Activated CD4-positive, CD25-positive, alpha-beta regulatory T cell treated with anti-CD3 and anti-CD28 coated beads, Interleukin-2, amount 50 U/mL, for 16 hours (primary cell): ENCODE results near the gene SDHAF2.
"Not testable (repeated sequence)": the region's sequence is repeated elsewhere in the genome, so short reads cannot be mapped to it uniquely, and the experiment has no call there.

Experiments
- DNase-seq: peaks from one replicate; pipeline ENCODE4 v3.0.0-alpha.2; 2020; ENCODE audit warnings: low read depth, low spot score

Gene SDHAF2

DNA sequence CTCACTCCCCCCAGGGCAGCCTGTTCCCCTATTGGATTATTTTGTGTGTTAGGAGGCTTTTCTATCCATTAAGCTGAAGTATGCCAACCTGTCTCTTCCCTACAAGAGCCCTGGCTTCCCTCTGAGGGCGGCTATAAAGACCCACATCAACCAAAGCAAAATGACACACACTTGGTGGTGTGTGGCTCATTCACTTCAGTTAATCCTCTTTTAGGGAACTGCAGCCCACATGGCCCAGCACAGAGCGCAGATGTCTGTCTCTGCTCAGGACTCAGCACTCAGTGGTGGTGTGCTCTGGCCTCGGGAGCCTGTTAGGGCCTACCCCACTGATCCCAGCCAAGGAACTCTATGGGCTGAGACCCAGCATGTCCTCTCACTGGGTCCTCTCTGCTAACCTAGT is 46.4 kb downstream of the SDHAF2 start:
- DNase-seq = no peak

GRCh38 chr11:61477126-61477525 is 47.2 kb downstream of the SDHAF2 start:
- DNase-seq = no peak

DNA sequence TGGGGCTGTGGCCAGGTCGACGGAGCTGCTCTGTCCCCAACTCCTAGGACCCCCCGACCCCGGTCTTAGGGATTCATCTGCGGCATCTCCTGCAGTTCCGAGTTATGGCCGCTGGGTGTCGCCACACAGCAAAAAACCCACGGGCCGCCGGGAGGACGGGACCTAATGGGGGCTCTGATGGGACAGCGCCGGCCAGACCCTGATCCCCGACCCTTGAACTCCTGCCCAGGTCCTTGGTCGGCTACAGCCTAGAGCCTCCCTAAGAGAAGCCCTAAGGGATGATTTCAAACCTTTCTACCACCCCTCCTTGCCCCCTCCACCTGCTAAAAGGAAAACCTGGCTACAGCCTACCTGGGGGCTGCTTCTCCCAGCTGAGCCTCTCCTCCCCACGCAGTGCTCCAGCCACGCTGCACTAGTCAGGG is 47.8 kb downstream of the SDHAF2 start:
- peak; percentile 34 for DNase-seq

- DNase-seq = not testable (repeated sequence)
Observed at GRCh38 chr11:61479360-61480058, 49.6 kb downstream of the SDHAF2 start.

- DNase-seq = no peak
Observed at GRCh38 chr11:61480261-61480993, 50.5 kb downstream of the SDHAF2 start.

DNA sequence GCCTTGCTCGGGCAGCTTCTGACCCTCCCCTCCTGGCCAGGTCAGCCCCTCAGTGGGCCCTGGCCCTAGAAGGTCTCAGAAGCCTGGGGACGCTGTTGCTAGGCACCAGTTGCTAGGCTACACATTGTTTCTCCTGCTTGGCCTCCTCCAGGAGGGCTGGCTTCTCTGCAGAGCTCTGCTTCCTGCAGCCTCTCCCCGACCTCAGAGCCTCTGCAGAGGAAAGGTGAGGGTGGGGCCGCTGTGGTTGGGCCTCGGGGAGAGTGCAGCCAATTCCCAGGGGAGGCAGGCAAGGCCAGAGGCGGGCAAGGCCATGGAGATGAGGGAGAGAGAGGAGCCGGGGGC is 51.0 kb downstream of the SDHAF2 start:
- no peak for DNase-seq

DNA sequence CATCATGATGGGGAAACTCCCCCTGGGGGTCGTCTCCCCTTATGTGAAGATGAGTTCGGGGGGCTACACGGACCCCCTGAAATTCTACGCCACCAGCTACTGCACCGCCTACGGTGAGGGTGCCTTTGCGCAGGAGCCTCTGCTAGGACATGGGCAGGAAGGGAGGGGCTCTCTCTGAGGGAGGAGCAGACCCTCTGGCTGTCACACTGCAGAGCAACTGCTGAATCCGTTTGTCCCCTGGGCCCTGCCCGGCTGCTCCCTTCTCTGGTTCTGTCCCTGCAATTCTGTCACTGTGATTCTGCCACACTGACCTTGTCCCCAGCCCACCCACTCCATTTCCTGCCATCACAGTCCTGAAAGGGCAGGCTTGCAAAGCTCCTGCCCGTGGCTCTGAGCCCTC is 51.9 kb downstream of the SDHAF2 start:
- DNase-seq = no peak

DNA sequence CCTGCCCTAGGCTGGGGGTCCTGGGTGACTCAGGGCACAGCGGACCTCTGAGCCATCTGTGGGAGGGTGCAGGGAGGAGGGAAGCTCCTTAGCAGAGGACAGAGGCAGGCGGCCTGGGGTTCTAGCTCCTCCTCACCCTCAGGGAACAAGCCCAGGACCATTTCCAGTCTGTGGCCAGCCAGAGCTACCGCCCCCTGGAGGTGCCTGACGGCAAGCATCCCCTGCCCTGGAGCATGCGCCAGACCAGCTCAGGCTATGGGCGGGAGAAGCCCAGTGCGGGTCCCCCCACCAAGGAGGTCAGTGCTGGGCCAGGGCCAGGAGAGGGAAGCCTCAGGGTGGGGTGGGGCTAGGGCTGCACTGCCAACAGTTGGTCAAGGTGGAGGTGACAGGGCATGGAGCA is 52.6 kb downstream of the SDHAF2 start:
- no peak for DNase-seq

DNA sequence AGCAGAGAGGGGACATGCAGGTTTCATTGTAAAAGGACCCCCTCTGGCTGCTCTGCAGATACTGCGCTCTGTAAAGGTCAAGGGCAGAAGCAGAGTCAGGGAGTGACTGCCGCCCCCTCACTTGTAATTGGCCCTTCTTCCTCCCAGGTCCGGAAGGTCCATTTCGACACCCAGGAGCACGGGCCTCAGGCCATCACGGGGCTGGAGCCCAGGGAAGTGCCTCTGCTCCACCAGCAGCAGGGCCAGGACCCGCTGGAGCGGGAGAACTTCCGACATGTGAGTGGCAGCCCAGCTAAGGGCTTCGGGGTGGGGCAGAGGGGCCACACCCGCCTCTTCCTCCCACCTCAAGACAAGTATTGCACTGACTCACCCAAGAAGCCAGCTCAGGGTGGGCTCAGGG is 54.6 kb downstream of the SDHAF2 start:
- no peak for DNase-seq

GRCh38 chr11:61485080-61485479 is 55.2 kb downstream of the SDHAF2 start:
- DNase-seq = no peak

DNA sequence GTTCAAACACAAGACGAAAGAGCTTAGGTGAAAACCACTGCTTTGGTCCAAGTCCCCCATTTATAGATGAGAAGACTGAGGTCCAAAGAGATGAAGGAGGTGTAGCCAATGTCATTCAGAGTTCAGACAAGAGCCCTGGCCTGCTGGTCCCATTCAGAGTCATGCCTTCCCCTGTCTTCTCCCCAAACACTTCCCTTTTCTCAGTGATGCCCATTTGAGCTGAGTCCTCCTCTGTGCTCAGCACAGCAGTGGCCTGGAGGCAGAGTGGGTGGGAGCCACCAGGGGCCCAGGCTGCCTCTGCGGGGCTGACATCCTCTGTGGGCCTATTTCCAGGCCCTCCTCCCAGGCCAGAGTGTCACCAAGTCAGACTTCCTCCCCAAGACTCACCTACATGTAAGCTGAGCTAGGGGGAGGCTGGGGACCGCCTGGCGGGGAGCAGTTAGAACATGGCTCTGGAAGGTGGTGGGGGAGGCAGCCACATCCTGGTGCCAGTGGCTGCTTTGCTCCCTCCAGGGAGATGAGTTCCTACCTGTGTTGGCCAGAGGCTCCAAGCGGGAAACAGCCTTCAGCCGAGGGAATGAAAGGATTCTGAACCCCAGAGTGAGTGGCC is 56.2 kb downstream of the SDHAF2 start:
- DNase-seq = no peak

- DNase-seq = no peak
Observed at GRCh38 chr11:61486779-61487178, 56.9 kb downstream of the SDHAF2 start.

DNA sequence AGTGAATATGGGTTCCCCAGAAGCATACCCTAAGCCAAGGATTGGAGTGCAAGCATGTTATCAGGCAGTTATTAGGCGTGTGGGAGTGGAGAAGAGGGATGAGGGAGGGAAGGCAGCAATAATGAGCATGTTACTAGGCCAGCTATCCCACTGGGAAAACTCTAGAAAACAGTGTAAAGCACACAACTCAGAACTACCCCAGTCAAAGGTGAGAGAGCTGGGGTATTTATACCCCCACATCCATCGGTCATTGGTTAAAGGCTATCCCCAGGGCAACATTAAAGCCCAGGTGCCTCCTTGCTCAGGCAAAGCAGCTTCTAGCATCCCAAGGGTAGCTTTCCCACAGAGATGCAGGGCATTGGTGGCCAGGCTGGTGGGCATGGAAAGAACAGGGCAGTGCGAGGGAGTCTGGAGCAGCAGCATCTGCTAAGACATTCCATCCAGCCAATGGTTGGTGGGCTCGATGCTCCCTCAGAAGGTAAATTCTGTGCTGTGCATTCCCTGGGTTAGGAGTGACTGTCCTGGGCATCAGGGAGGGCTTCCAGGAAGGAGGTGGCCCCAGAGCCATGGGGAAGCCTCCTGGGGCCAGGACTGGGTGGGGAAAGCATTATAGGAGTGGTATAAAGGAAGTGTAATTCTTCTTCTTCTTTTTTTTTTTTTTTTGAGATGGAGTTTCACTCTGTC is 57.6 kb downstream of the SDHAF2 start:
- DNase-seq = no peak

DNA sequence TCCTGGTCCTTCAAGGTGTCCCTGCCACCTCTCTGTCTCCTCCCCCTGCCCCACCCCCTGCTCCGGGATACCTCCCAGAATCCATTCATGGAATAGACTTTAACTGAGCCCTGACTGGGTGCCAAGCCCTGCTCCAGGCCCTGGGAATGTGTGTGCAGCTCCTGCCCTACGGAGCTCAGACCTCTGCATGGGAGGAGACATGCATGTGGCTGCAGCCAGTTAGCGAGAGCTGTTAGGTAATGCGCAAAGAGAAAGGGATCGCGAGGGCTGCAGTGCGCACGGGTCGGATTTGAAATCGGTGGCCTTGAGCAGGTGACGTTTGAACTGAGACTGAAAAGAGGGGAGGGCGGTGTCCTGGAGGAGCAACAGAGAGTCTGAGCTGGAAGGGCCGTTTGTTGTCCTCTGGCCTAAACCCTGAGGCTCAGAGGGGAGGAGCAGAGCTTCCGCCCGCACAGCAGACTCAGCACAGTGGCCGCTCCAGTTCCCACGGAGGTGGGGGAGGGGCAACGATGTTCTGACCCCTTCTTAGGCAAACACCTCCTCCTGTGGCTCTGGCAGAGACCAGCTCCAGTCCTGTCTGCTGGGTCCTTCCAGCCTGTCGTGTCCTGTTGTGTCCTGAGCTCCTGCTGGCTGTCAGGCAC is 58.8 kb downstream of the SDHAF2 start:
- no peak for DNase-seq

DNA sequence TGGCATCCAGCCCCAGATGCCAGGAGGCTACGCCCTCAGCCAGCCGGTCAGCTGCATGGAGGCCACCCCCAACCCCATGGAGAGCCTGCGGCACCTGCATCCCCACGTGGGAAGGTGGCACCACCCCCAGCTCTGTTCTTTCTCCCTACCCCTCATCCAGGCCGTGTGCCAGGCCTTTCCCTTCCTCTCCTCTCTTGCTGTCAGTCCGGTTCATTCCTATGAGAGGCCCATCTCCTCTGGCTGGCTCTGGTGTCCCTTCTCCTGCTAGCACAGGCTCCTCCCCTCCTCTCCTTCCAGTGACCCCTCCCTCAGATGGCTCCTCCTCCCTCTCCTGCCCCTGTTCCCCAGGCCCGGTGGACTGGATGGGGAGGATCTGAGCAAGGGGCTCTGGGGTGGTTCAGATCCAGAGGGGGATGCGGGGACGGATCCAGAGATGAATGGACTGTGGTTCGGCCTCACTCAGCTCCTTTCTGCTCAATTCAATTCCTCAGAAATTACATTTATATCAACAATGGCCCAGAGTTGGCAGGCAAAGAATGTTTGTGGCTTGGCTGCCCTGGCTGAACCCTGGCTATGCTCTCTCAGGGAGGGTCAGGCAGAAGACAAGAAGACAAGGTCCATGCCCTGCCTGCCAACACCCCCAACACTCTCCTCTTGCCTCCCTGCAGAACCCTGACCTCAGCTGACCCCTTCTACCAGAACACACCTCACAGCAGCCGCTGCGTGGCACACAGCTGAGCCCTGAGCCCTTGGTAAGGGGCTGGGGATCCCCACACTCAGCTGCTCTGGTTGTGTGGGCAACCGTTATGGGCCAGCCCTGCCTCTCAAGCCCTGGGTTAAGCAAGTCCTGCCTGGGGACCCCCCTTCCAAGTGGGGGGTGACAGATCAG is 60.2 kb downstream of the SDHAF2 start:
- no peak for DNase-seq

GRCh38 chr11:61491736-61492395 is 61.9 kb downstream of the SDHAF2 start:
- DNase-seq = no peak

- no peak for DNase-seq
Observed at GRCh38 chr11:61494381-61494961, 64.5 kb downstream of the SDHAF2 start.

- no peak for DNase-seq
Observed at GRCh38 chr11:61495801-61496601, 66.1 kb downstream of the SDHAF2 start.
